IPS-11a (cell line): Measurements from ENCODE around the gene RRM2.

ENCODE experiments used
- H3K4me3 ChIP-seq: one replicate; pipeline ENCODE4 v1.5.1; 2013; ENCODE audit warnings: low read depth, low read length, control low read depth

RRM2 gene

GRCh38 chr2:10170256-10170655 lies 47.7 kb downstream of the RRM2 start:
- no peak overlapping the region for H3K4me3 ChIP-seq

DNA sequence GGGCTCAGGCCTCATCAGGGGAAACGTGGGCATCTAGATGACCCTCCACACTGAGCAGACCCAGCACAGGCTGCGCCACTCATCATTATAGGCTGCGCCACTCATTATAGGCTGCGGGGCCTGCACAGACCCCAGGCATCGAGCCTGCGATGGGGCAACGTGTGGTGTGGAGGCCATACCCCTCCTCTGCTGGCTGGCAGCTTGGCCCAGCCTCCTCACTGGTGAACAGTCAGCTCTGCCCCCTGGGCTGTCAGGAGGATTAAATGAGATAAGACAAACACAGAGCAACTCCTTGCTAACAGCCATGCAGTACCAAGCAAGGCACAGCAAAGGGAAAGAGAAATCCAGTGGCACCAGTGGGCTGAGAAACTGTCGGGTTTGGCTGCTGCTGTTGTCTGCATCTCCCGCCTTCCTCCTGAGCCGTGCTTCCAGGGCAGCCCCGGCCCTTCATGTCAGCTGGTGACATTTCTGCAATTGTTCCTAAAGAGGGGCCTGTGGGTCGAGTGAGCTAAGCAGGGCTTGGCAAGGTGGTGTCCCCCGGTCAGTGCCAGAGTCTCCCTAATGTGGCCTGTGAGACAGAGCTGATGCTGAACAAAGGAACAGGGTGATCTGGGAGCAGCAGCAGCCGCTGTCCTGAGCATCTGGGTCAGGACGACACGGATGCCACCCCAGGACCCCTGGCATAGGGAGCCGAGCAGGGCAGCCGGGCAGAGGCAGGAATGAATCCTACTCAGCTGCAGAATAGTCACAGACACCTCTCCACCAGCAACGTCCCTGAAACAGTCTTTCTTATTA lies 48.7 kb downstream of the RRM2 start:
- H3K4me3 ChIP-seq: no peak overlapping the region

DNA sequence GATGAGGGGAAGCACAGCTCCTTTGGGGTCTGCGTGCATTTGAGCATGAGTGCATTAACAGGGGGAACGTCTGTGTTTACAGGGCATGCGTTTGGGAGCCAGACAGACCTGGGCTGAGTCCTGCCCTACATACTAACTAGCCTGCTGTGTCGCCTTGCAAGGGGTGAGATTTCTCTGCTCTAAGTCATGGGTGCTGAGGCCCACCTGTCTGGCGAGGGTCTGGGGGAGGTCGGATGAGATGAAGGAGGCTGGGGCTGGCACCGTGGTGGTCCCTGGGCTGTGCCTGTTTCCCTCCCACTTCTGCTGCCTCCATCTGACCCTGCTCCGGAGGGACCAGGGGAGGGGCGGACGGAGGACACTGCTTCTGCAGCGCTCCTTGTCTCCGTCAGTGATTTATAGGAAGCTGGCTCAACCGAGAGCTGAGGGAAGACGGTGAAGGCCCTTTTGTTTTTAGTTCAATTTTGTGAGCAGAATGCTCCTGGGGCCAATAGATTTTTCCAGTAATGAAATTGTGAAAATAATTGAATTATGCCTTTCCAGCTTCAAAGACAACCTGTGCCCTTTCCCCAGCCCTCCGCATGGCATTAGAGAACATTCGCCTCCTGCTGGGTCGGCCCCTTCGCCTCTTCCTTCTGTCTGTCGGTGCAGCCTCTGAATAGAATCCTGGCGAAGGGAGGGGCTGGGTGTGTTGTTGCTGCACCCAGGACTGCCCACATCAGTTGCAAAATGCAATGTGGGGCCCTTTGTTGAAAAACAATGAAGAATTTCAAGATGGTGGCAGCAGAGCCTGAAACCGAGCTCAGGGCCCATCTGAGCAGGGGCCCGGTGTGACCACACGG lies 49.7 kb downstream of the RRM2 start:
- no peak overlapping the region for H3K4me3 ChIP-seq

GRCh38 chr2:10173258-10174005 lies 50.9 kb downstream of the RRM2 start:
- H3K4me3 ChIP-seq: no peak overlapping the region

DNA sequence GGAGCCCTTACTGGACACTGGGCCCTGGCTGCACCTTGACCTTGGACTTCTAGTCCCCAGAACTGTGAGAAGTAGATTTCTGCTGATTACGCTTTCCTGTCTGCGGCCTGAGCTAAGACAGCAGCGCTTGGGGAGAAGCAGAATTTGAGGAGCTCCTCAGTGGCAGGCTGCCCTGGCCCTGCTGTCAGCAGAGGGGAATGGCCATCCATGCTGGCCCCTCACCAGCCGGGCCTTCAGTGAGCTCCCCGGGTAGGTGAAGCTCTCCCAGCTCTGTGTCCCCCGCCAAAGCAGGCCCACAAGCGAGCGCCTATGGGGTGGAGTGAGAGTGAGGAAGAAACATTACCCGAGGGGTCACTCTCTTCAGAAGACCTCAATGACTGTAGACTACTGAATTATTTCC lies 51.6 kb downstream of the RRM2 start:
- H3K4me3 ChIP-seq: no peak overlapping the region

DNA sequence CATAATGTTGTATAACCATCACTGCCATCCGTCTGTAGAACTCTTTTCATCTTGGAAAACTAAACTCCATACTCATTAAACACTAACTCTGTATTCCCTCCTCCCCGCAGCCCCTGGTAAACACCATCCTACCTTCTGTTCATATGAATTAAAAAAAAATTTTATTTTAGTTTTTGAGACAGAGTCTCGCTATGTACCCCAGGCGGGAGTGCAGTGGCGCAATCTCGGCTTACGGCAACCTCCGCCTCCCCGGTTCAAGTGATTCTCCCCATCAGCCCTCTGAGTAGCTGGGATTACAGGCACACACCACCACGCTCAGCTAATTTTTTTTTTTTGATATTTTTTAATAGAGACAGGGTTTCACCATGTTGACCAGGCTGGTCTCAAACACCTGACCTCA lies 52.9 kb downstream of the RRM2 start:
- H3K4me3 ChIP-seq: no peak overlapping the region

GRCh38 chr2:10178751-10179150 lies 56.2 kb downstream of the RRM2 start:
- no peak overlapping the region for H3K4me3 ChIP-seq

- H3K4me3 ChIP-seq: no peak overlapping the region
These were observed 56.9 kb downstream of the RRM2 start for GRCh38 chr2:10179422-10179821.

GRCh38 chr2:10180229-10180628 lies 57.7 kb downstream of the RRM2 start:
- H3K4me3 ChIP-seq: no peak overlapping the region
